Bronchial epithelial cell (primary cell): ENCODE measurements around the gene LHPP. TPM values are rescaled to one million over a fixed set of nuclear protein-coding genes. Genes with fewer than 3 reads are reported as not detected.

Experiments
- DNase-seq: peaks from one replicate; pipeline ENCODE4 v3.0.0-alpha.2; 2010; ENCODE audit warnings: low read depth
- FAIRE-seq: peaks from 2 replicates; lab custom pipeline; 2011; peaks lifted over from hg19 to GRCh38; lab: Jason Lieb, UNC
- H3K27me3 ChIP-seq: 2 replicates; pipeline ENCODE4 v1.5.1; 2011; ENCODE audit warnings: low read length; ENCODE audit not compliant: control insufficient read depth, insufficient read depth
- H3K36me3 ChIP-seq: 2 replicates; pipeline ENCODE4 v1.5.1; 2011; ENCODE audit warnings: low read length; ENCODE audit not compliant: control insufficient read depth, insufficient read depth
- H3K4me3 ChIP-seq: 2 replicates; pipeline ENCODE4 v1.5.1; 2011; ENCODE audit warnings: mild to moderate bottlenecking, low read depth, low read length, control low read depth
- total RNA-seq: library from RNA; depleted of rRNA; stranded (reverse); fragments of >200 nt; gene quantifications from 2 replicates; pipeline ENCODE4 v1.2.1, GENCODE V29; 2014
- TF ChIP-seq, protein P1 (sequence below): IDR thresholded peaks from 2 replicates; pipeline ENCODE4 v1.5.1; 2011; ENCODE audit warnings: mild to moderate bottlenecking, moderate library complexity, low read length, control low read depth, inconsistent platforms; ENCODE audit not compliant: insufficient read depth, severe bottlenecking

LHPP gene
- total RNA-seq, 1 donor from 2014 or later: 14.0 TPM

DNA sequence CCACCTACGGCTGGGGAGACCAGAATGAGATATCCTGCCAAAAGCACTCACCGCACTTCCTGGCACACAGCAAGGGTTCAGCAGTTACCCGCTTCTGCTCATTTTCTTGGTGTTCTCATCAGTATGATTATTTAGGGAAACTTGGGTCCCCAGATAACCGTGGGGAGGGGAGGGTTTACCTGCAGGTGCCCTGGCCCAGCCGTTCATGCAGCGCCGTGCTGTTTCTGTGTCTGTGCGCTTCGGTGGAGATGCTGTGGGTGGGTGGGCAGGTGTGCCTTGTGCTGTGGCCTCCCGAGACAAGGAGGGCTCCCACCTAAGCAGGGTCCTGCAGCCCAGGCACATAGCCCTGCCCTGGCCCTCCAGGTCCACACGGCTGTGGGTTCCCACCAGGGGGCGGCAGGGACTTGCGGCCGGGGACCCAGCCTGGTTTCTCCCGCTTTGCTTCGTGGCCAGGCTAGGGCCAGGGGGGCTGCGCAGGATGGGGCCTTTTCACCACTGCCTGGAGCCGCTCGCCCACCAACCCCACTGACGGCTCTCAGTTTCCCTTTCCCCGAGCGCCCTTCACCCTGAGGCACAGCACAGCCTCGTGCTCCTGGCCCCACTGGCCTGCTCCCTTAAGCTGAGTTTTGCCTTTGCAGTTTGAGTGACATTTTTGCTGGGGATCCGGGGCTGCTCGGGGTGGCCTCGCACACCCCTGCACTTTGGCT, 78.5 kb downstream of the LHPP start:
- Histone ChIP-seq H3K27me3 (no peaks in the 10 kb centered on the region), H3K36me3 (no peaks in the 10 kb centered on the region), H3K4me3 (no peak overlapping the region)
- DNase-seq (no peak), FAIRE-seq (no peak)
- TF ChIP-seq, protein P1, sequence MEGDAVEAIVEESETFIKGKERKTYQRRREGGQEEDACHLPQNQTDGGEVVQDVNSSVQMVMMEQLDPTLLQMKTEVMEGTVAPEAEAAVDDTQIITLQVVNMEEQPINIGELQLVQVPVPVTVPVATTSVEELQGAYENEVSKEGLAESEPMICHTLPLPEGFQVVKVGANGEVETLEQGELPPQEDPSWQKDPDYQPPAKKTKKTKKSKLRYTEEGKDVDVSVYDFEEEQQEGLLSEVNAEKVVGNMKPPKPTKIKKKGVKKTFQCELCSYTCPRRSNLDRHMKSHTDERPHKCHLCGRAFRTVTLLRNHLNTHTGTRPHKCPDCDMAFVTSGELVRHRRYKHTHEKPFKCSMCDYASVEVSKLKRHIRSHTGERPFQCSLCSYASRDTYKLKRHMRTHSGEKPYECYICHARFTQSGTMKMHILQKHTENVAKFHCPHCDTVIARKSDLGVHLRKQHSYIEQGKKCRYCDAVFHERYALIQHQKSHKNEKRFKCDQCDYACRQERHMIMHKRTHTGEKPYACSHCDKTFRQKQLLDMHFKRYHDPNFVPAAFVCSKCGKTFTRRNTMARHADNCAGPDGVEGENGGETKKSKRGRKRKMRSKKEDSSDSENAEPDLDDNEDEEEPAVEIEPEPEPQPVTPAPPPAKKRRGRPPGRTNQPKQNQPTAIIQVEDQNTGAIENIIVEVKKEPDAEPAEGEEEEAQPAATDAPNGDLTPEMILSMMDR: peak; percentile 80

DNA sequence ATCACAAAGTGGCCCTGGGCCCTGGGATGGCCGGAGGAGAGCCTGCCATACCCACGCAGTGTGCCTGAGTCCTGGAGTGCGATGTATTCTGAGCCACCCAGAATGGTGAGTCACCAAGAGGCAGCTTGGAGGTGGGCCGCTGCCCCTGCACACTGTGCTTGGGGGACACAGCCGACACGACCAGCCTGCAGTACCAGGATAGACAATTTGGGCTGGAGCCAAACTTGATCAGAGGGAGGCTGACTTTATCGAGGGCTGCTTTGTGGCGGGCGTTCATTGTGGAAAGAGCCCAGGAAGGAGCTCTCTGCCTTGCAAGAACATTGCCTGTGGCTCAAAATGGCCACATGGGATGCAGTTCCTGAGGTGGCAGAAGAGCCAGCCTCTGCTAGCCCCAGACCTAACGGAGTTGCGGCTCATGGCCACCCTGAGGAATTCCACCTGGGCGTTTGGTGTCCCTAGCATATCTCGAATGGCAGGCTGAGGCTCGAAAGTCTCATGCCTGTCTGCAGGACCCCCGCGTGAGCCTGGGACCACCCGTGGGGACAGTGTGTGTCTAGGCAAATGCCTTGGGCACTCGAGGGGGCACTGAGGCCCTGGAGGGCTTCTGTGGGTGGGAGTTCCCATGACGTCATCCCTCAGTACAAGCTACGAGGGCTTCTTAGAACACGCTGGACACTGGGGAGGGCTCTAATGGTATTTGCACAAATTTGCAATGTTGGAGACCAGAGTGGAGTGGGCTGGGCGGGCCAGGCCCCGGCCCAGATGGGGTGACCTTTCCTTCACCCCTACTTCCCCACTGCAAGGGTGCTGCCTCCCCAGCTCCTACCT, 79.7 kb downstream of the LHPP start:
- FAIRE-seq: no peak
- no peak for DNase-seq
- H3K36me3 ChIP-seq: no peaks in the 10 kb centered on the region
- no peak overlapping the region for H3K4me3 ChIP-seq
- TF ChIP-seq, protein P1: no peak
- H3K27me3 ChIP-seq: no peaks in the 10 kb centered on the region

GRCh38 chr10:124542336-124542735, 80.7 kb downstream of the LHPP start:
- DNase-seq: no peak
- no peaks in the 10 kb centered on the region for H3K36me3 ChIP-seq
- TF ChIP-seq, protein P1: no peak
- H3K27me3 ChIP-seq: no peaks in the 10 kb centered on the region
- H3K4me3 ChIP-seq: no peak overlapping the region
- FAIRE-seq: no peak

- DNase-seq (no peak), FAIRE-seq (no peak)
- Histone ChIP-seq H3K27me3 (no peaks in the 10 kb centered on the region), H3K4me3 (no peak overlapping the region), H3K36me3 (no peaks in the 10 kb centered on the region)
- TF ChIP-seq, protein P1: no peak
These were observed 81.5 kb downstream of the LHPP start for GRCh38 chr10:124543146-124543545.

DNA sequence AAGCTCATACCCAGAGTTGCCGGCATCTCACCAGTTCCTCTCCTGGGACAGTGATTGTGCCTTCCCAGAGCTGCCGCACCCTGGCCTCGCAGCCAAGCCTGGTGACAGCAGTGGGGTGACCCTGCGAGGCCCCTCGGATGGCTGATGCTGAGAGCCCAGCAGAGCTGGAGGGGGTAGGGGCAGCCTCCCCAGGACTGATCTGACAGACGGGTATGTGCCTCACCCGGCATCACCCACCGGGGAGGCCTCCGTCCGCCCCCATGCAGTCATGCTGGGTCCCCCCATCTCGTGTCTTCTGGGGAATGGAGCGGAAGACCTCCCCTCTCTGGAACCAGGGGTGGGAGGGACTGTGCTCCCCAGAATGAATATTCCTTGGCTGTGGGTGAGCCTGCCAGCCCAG, 82.3 kb downstream of the LHPP start:
- no peaks in the 10 kb centered on the region for H3K36me3 ChIP-seq
- H3K4me3 ChIP-seq: no peak overlapping the region
- TF ChIP-seq, protein P1: no peak
- no peaks in the 10 kb centered on the region for H3K27me3 ChIP-seq
- no peak for DNase-seq
- no peak for FAIRE-seq
